ENCODE data around the gene RFTN1.

GRCh38 chr3:16444344-16444743, 69.2 kb downstream of the RFTN1 start:
- TF ChIP-seq EZH2 (IDR thresholded peaks at IDR 0.05) (no peak), POLR2AphosphoS5 (IDR thresholded peaks at IDR 0.05; ENCODE audit: borderline replicate concordance, low read depth, low read length) (no peak), FOXP2 (optimal IDR thresholded peaks at IDR 0.05; ENCODE audit: control extremely low read depth, extremely low read length, insufficient read depth) (no peak)
